A549 (cell line): ENCODE results near the gene TMEM131. TPM values are rescaled to one million over a fixed set of nuclear protein-coding genes. Genes with fewer than 3 reads are reported as not detected.

Experiments used
- ATAC-seq, 2 experiments: fragments of 200-7000 bp in 1 of 2; fragments of >200 bp in 1 of 2; cut with Nextera tagmentation in 1 of 2; cut with Tn5 transposase in 1 of 2; 3 replicates each; pipeline versions ENCODE4 v1.8.0 to v1.9.1; 2018 to 2020; ENCODE audit warnings: mild to moderate bottlenecking in 1 of 2, moderate library complexity in 1 of 2
- CTCF ChIA-PET: fragments of 300-600 bp; sonication (Branson Sonifier 250); formaldehyde crosslinking; extraction: SDS; loops from one replicate; lab custom pipeline; 2021; ENCODE audit warnings: antibody characterized with exemption, inconsistent platforms; lab: Yijun Ruan, JAX
- POLR2A ChIA-PET: fragments of 350-600 bp; formaldehyde crosslinking; extraction: SDS; loops from one replicate; lab custom pipeline; 2021; ENCODE audit warnings: antibody characterized with exemption, inconsistent platforms; lab: Yijun Ruan, JAX
- DNase-seq, 2 experiments: peaks; one replicate each; pipeline versions ENCODE4 v3.0.0 to v3.0.0-alpha.2; 2011 to 2016; ENCODE audit warnings: low read depth in 1 of 2, low spot score in 1 of 2
- FAIRE-seq: peaks from 2 replicates; lab custom pipeline; 2011; peaks lifted over from hg19 to GRCh38; lab: Jason Lieb, UNC
- H3K27ac ChIP-seq, 2 experiments: fragments of >200 bp; sonication (Bioruptor Twin); formaldehyde crosslinking; 3 replicates each; pipeline ENCODE4 v1.5.1; 2016 to 2017
- H3K4me1 ChIP-seq: fragments of >200 bp; sonication (Bioruptor Twin); formaldehyde crosslinking; 3 replicates; pipeline ENCODE4 v1.6.1; 2016
- H3K4me2 ChIP-seq: fragments of >200 bp; sonication (Bioruptor Twin); formaldehyde crosslinking; 3 replicates; pipeline ENCODE4 v1.6.1; 2016
- H3K4me3 ChIP-seq: fragments of >200 bp; sonication (Bioruptor Twin); formaldehyde crosslinking; 3 replicates; pipeline ENCODE4 v1.5.1; 2016
- H3K9me3 ChIP-seq: fragments of >200 bp; sonication (Bioruptor Twin); formaldehyde crosslinking; 3 replicates; pipeline ENCODE4 v1.6.1; 2016
- EHF ChIP-seq: fragments of 250-450 bp; sonication (Bioruptor Pico); IDR thresholded peaks from 2 replicates; pipeline ENCODE4 v1.5.0; 2020; ENCODE audit warnings: mild to moderate bottlenecking
- EHMT2 ChIP-seq: fragments of 200-600 bp; sonication (generic); IDR thresholded peaks from 2 replicates; pipeline ENCODE4 v1.6.1; 2016; ENCODE audit warnings: antibody characterized with exemption, low read depth, mild to moderate bottlenecking, moderate library complexity
- FOSL2 ChIP-seq, 2 experiments: fragments of 450-650 bp in 1 of 2; fragments of >200 bp in 1 of 2; sonication (Bioruptor Twin) in 1 of 2; formaldehyde crosslinking; IDR thresholded peaks; 2 replicates each; pipeline versions ENCODE4 v1.5.0 to v1.6.1; 2016 to 2020; ENCODE audit warnings: mild to moderate bottlenecking in 1 of 2, moderate library complexity in 1 of 2
- FOXS1 ChIP-seq: fragments of 250-450 bp; sonication (Bioruptor Pico); IDR thresholded peaks from 2 replicates; pipeline ENCODE4 v1.5.0; 2020; ENCODE audit warnings: mild to moderate bottlenecking, moderate library complexity
- HDAC2 ChIP-seq: fragments of 200-600 bp; sonication (generic); IDR thresholded peaks from 2 replicates; pipeline ENCODE4 v1.6.1; 2016
- HEYL ChIP-seq: fragments of 250-450 bp; sonication (Bioruptor Pico); IDR thresholded peaks from 2 replicates; pipeline ENCODE4 v1.8.0; 2021; ENCODE audit warnings: mild to moderate bottlenecking, moderate library complexity
- JUNB ChIP-seq: fragments of >200 bp; sonication (Bioruptor Twin); formaldehyde crosslinking; IDR thresholded peaks from 2 replicates; pipeline ENCODE4 v1.6.1; 2016
- MAFK ChIP-seq: fragments of 450-650 bp; IDR thresholded peaks from 2 replicates; pipeline ENCODE4 v1.6.1; 2014; ENCODE audit not compliant: partially characterized antibody
- MAZ ChIP-seq: fragments of 150-350 bp; IDR thresholded peaks from 2 replicates; pipeline ENCODE4 v1.6.1; 2014; ENCODE audit warnings: antibody characterized with exemption, low read depth, low read length, borderline replicate concordance
- NPAS2 ChIP-seq: fragments of 250-450 bp; sonication (Bioruptor Pico); IDR thresholded peaks from 2 replicates; pipeline ENCODE4 v1.8.0; 2022; ENCODE audit warnings: mild to moderate bottlenecking, moderate library complexity, borderline replicate concordance
- NR3C1 ChIP-seq: fragments of >200 bp; sonication (Bioruptor Twin); formaldehyde crosslinking; IDR thresholded peaks from 3 replicates; pipeline ENCODE4 v1.6.1; 2017
- POLR2AphosphoS2 ChIP-seq: conservative IDR thresholded peaks from 2 replicates; pipeline ENCODE4 v1.6.1; 2012; ENCODE audit warnings: low read length, improper control_type of control experiment, inconsistent platforms
- RARB ChIP-seq: fragments of 250-450 bp; sonication (Bioruptor Pico); IDR thresholded peaks from 2 replicates; pipeline ENCODE4 v1.8.0; 2021; ENCODE audit warnings: mild to moderate bottlenecking, moderate library complexity
- RCOR1 ChIP-seq: fragments of 150-350 bp; IDR thresholded peaks from 2 replicates; pipeline ENCODE4 v1.6.1; 2014; ENCODE audit warnings: antibody characterized with exemption, low read length, low read depth
- RFX5 ChIP-seq: fragments of 450-650 bp; IDR thresholded peaks from 2 replicates; pipeline ENCODE4 v1.7.1; 2014; ENCODE audit warnings: antibody characterized with exemption, mild to moderate bottlenecking, moderate library complexity
- SREBF2 ChIP-seq: fragments of 450-650 bp; IDR thresholded peaks from 2 replicates; pipeline ENCODE4 v1.6.1; 2014; ENCODE audit warnings: mild to moderate bottlenecking, moderate library complexity
- TP53 ChIP-seq: fragments of 250-450 bp; sonication (Bioruptor Pico); IDR thresholded peaks from 2 replicates; pipeline ENCODE4 v1.5.0; 2021; ENCODE audit warnings: mild to moderate bottlenecking, moderate library complexity
- ZC3H11A ChIP-seq: fragments of 450-650 bp; IDR thresholded peaks from 2 replicates; pipeline ENCODE4 v1.6.1; 2014; ENCODE audit warnings: antibody characterized with exemption, mild to moderate bottlenecking
- ZSCAN20 ChIP-seq: fragments of 250-450 bp; sonication (Bioruptor Pico); IDR thresholded peaks from 2 replicates; pipeline ENCODE4 v1.8.0; 2022; ENCODE audit warnings: mild to moderate bottlenecking, moderate library complexity
- WGBS: methylation state at CpG from one replicate; pipeline ENCODE4 v1.1.6; 2017; ENCODE audit errors: missing lambda C conversion rate; 5-methylcytosine and 5-hydroxymethylcytosine counted together
- polyA plus RNA-seq, 4 experiments: library from polyadenylated mRNA; depleted of rRNA in 3 of 4; stranded (reverse); fragments of >200 nt; fragmentation: RNase III in 1 of 4; extraction: RNeasy Plus Mini Kit Qiagen cat#74134 plus additional on column Dnase treatment in 1 of 4; gene quantifications; 2 replicates in 3 of 4; 3 replicates in 1 of 4; pipeline ENCODE4 v1.2.3, GENCODE V29; 2011 to 2017
- TF ChIP-seq, protein P1 (sequence below): fragments of 150-350 bp; IDR thresholded peaks from 2 replicates; pipeline ENCODE4 v1.6.1; 2014; ENCODE audit warnings: low read depth, mild to moderate bottlenecking, low read length
- TF ChIP-seq, protein P2 (sequence below): fragments of >200 bp; sonication (Bioruptor Twin); formaldehyde crosslinking; IDR thresholded peaks from 3 replicates; pipeline ENCODE4 v1.6.1; 2016
- TF ChIP-seq, protein P3 (sequence below): fragments of >200 bp; sonication (Bioruptor Twin); formaldehyde crosslinking; IDR thresholded peaks from 2 replicates; pipeline ENCODE4 v1.6.1; 2016
- TF ChIP-seq, protein P4 (sequence below): fragments of 250-450 bp; sonication (Bioruptor Pico); IDR thresholded peaks from 2 replicates; pipeline ENCODE4 v1.5.0; 2020; ENCODE audit warnings: low read depth, mild to moderate bottlenecking, moderate library complexity
- TF ChIP-seq, protein P5 (sequence below): IDR thresholded peaks from 2 replicates; pipeline ENCODE4 v1.6.1; 2012

TMEM131 gene
- polyA plus RNA-seq, 2 of the 4 experiments (the other 2 are of a cell fraction): 14.5 to 21.8 TPM

DNA sequence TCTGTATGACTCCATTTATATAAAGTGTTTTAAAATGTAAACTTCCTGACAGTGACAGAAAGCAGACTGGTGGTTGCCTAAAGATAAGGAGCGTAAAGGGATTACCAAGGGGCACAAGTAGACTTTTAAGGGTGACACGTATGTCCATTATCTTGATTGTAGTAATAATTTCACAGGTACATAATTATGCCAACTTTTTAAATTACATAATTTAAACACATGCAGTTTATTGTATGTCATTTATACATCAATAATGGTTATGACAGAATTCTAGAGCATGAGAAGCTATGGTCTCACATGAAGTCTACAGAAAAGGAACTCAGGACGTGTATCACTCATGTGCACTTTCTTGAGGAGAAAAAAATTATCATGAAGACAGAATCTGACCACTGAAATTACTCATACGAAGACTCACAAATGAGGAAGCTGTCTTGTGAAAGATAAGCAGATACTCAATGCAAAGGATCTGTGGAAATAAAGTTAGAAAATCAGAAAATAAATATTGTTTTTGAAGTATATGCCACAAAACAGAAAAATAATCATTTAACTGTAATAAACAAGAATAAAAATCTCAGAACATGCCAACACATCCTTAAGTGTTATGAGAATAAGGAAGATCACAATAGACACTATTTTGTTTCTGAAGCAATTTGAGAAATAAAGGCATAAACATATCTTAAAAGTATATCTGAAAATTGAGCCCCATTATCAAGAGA, 84.4 kb downstream of the TMEM131 start (continued):
- TF ChIP-seq EHF (CRISPR knock-in tag): no peak

DNA sequence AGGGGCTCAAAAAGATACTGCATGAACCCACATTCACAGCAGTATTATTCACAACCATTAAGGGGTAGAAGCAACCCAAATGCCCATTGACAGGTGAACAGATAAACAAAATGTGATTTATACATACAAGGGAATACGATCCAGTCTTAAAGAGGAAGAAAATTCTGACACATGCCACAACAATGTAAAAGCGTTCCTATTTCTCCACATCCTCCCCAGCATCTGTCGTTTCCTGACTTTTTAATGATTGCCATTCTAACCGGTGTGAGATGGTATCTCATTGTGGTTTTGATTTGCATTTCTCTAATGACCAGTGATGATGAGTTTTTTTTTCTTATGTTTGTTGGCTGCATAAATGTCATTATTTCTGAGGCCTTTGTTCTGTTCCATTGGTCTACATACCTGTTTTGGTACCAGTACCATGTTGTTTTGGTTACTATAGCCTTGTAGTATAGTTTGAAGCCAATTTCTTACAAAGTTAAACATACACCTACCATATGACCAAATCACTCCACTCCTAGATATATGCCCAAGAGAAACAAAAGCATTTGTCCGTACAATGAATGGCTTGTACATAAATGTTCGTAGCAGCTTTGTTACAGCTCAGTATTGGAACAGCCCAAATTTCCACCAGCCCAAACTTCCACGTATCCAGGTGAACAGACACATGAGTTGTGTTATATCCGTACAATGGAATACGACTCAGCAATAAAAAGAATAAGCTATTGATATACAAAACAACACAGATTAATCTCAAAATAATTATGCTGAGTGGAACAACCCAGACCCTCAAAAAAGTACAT, 85.1 kb downstream of the TMEM131 start:
- TF ChIP-seq MAFK: peak; percentile 7
- no peak for TF ChIP-seq ZC3H11A
- CTCF ChIA-PET: interaction anchor here (0.7 kb wide), 1 partner anchor 34 kb away, joined by 3 read pairs; no protein-coding TSS in a partner anchor
- ATAC-seq: no peak
- WGBS: 96% methylated on average over 9 of the region's 9 CpGs
- H3K9me3 ChIP-seq: no peaks in the 10 kb centered on the region
- no peak overlapping the region for H3K4me3 ChIP-seq
- POLR2A ChIA-PET: no interaction called here
- H3K4me1 ChIP-seq: peaks cover 5% of the 10 kb centered on the region; the same call in 1 of the 3 replicates
- no peak overlapping the region for H3K27ac ChIP-seq
- DNase-seq: no peak
- no peak for FAIRE-seq
- H3K4me2 ChIP-seq: no peak overlapping the region

DNA sequence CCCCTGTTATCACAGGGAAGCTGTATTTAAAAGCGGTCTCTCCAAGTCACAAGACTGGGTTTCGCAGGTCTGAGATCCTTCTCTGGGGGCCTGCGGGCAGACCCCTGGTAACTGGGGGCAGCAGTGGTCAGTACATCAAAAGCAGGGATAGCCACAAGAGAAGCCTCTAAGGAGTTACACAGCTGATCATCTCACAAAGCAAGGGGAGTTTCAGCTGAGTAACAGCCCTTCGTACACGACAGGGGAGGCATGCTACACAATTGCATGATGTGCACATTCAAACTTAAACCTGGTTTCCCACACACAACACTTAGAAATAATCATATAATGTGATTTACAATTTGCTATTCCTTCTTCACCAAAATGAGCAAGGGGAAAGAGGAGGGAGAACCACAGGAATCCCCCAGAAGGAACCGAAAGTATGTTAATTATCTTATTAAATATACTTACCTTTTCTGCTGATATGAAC, 87.5 kb downstream of the TMEM131 start:
- Histone ChIP-seq H3K9me3 (no peaks in the 10 kb centered on the region), H3K4me3 (no peak overlapping the region), H3K4me1 (peaks cover 5% of the 10 kb centered on the region; the same call in 1 of the 3 replicates), H3K4me2 (no peak overlapping the region), H3K27ac (no peak overlapping the region)
- TF ChIP-seq TP53 (CRISPR knock-in tag) (no peak), JUNB (no peak), RCOR1 (no peak), HDAC2 (no peak), POLR2AphosphoS2 (no peak), EHF (CRISPR knock-in tag) (no peak), FOXS1 (CRISPR knock-in tag) (no peak), RFX5 (no peak)
- TF ChIP-seq, protein P1, sequence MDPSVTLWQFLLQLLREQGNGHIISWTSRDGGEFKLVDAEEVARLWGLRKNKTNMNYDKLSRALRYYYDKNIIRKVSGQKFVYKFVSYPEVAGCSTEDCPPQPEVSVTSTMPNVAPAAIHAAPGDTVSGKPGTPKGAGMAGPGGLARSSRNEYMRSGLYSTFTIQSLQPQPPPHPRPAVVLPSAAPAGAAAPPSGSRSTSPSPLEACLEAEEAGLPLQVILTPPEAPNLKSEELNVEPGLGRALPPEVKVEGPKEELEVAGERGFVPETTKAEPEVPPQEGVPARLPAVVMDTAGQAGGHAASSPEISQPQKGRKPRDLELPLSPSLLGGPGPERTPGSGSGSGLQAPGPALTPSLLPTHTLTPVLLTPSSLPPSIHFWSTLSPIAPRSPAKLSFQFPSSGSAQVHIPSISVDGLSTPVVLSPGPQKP: no peak
- TF ChIP-seq, protein P2, sequence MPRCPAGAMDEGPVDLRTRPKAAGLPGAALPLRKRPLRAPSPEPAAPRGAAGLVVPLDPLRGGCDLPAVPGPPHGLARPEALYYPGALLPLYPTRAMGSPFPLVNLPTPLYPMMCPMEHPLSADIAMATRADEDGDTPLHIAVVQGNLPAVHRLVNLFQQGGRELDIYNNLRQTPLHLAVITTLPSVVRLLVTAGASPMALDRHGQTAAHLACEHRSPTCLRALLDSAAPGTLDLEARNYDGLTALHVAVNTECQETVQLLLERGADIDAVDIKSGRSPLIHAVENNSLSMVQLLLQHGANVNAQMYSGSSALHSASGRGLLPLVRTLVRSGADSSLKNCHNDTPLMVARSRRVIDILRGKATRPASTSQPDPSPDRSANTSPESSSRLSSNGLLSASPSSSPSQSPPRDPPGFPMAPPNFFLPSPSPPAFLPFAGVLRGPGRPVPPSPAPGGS: no peak
- WGBS: 88% methylated on average over 6 of the region's 6 CpGs
- POLR2A ChIA-PET: no interaction called here
- CTCF ChIA-PET: interaction anchor here (0.8 to 1.4 kb wide), 2 partner anchors 11 to 15 kb away, joined by 3 to 4 read pairs; no protein-coding TSS in a partner anchor
- ATAC-seq: no peak
- DNase-seq: no peak
- no peak for FAIRE-seq

DNA sequence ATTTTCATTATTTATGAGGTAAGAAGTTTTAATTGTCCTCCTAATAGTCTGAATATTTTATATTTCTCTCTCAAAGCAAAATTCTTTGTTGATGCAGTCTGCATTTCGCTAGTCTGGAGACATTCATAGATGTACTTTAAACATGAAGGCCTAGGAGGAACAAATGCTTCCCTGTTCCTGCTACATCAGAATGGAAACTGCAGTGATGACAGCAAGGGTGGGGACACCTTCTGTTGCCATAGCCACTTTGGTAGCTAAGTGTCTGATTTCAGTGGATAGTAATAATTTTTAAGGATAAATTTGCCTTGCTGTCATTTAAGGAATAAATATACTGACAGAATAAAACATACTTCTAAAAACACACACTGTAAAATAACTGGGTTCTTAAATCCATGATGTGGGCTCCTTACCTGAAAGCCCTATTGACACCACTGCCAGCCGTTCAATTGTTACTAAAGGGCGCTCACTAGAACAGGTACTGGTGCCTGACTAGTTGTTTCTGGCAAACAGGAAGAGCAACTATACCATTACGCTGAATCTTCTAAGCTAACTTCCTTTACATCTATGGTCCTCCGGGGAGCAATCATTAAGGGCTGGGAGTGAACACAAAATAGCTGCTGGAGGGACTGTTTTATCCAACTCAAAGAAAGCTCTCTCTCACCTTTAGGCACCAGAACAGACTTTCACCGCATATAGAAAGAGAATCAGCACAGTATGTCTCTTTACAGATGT, 88.2 kb downstream of the TMEM131 start:
- H3K27ac ChIP-seq: no peak overlapping the region
- H3K4me2 ChIP-seq: no peak overlapping the region
- no peak for ATAC-seq
- no peaks in the 10 kb centered on the region for H3K9me3 ChIP-seq
- no peak overlapping the region for H3K4me3 ChIP-seq
- WGBS: 91% methylated on average over 6 of the region's 6 CpGs
- ChIA-PET CTCF (interaction anchor here (0.8 to 1.4 kb wide), 2 partner anchors 12 to 14 kb away, joined by 3 to 4 read pairs; no protein-coding TSS in a partner anchor), POLR2A (no interaction called here)
- DNase-seq: no peak
- H3K4me1 ChIP-seq: peaks cover 5% of the 10 kb centered on the region; the same call in 1 of the 3 replicates
- no peak for FAIRE-seq
- TF ChIP-seq POLR2AphosphoS2 (no peak), JUNB (no peak), NR3C1 (no peak), HEYL (CRISPR knock-in tag) (no peak), MAZ (no peak), EHF (CRISPR knock-in tag) (no peak), EHMT2 (no peak), RFX5 (no peak), RARB (no peak), FOSL2 (IDR thresholded peaks at IDR 0.05) (no peak), FOSL2 (CRISPR knock-in tag; IDR thresholded peaks at IDR 0.05) (no peak), NPAS2 (CRISPR knock-in tag) (no peak), ZSCAN20 (CRISPR knock-in tag) (no peak), SREBF2 (no peak)
- TF ChIP-seq, protein P3, sequence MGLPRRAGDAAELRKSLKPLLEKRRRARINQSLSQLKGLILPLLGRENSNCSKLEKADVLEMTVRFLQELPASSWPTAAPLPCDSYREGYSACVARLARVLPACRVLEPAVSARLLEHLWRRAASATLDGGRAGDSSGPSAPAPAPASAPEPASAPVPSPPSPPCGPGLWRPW: no peak
- TF ChIP-seq, protein P4, sequence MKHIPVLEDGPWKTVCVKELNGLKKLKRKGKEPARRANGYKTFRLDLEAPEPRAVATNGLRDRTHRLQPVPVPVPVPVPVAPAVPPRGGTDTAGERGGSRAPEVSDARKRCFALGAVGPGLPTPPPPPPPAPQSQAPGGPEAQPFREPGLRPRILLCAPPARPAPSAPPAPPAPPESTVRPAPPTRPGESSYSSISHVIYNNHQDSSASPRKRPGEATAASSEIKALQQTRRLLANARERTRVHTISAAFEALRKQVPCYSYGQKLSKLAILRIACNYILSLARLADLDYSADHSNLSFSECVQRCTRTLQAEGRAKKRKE (CRISPR knock-in tag): no peak
- TF ChIP-seq, protein P5, sequence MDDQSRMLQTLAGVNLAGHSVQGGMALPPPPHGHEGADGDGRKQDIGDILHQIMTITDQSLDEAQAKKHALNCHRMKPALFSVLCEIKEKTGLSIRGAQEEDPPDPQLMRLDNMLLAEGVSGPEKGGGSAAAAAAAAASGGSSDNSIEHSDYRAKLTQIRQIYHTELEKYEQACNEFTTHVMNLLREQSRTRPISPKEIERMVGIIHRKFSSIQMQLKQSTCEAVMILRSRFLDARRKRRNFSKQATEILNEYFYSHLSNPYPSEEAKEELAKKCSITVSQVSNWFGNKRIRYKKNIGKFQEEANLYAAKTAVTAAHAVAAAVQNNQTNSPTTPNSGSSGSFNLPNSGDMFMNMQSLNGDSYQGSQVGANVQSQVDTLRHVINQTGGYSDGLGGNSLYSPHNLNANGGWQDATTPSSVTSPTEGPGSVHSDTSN: no peak
